Keratinocyte (primary cell): ENCODE data around the gene CYP26A1. TPM values are rescaled to one million over a fixed set of nuclear protein-coding genes. Genes with fewer than 3 reads are reported as not detected.

ENCODE experiments used
- DNase-seq: peaks from one replicate; pipeline ENCODE4 v3.0.0-alpha.2; 2011; ENCODE audit warnings: low read depth, missing footprints, low spot score
- FAIRE-seq: peaks from 2 replicates; lab custom pipeline; 2011; peaks lifted over from hg19 to GRCh38; lab: Jason Lieb, UNC
- H2AFZ ChIP-seq: 2 replicates; pipeline ENCODE4 v1.6.0; 2012; ENCODE audit warnings: low read length, control low read depth, inconsistent platforms; ENCODE audit not compliant: control insufficient read depth
- H3K27ac ChIP-seq: 2 replicates; pipeline ENCODE4 v1.5.1; 2011; ENCODE audit warnings: low read length; ENCODE audit not compliant: control insufficient read depth, insufficient read depth
- H3K27me3 ChIP-seq: 3 replicates; pipeline ENCODE4 v1.6.0; 2011; ENCODE audit warnings: low read length; ENCODE audit not compliant: control insufficient read depth, insufficient read depth; ENCODE audit errors: extremely low read depth
- H3K36me3 ChIP-seq, 2 experiments: 2 replicates in 1 of 2; 3 replicates in 1 of 2; pipeline ENCODE4 v1.5.1; 2011; ENCODE audit warnings: low read length in 2 of 2, mild to moderate bottlenecking in 1 of 2; ENCODE audit not compliant: control insufficient read depth in 2 of 2, insufficient read depth in 2 of 2; ENCODE audit errors: extremely low read depth in 1 of 2
- H3K4me1 ChIP-seq: 3 replicates; pipeline ENCODE4 v1.5.1; 2011; ENCODE audit warnings: low read length; ENCODE audit not compliant: control insufficient read depth, insufficient read depth; ENCODE audit errors: extremely low read depth
- H3K4me2 ChIP-seq: 3 replicates; pipeline ENCODE4 v1.6.0; 2011; ENCODE audit warnings: low read depth, low read length; ENCODE audit not compliant: control insufficient read depth, insufficient read depth; ENCODE audit errors: extremely low read depth
- H3K4me3 ChIP-seq, 3 experiments: fragments of 200-600 bp in 1 of 3; sonication (generic) in 1 of 3; 2 replicates in 2 of 3; 3 replicates in 1 of 3; pipeline ENCODE4 v1.5.1; 2011 to 2016; ENCODE audit warnings: low read length in 3 of 3, mild to moderate bottlenecking in 3 of 3, control low read depth in 2 of 3, inconsistent platforms in 1 of 3, low read depth in 1 of 3, mixed read lengths in 1 of 3, mixed run types in 1 of 3, moderate library complexity in 1 of 3; ENCODE audit not compliant: control insufficient read depth in 2 of 3, insufficient read depth in 2 of 3; ENCODE audit errors: extremely low read depth in 1 of 3
- H3K79me2 ChIP-seq: 2 replicates; pipeline ENCODE4 v1.6.0; 2012; ENCODE audit warnings: low read length; ENCODE audit not compliant: control insufficient read depth, insufficient read depth
- H3K9ac ChIP-seq: 3 replicates; pipeline ENCODE4 v1.6.0; 2011; ENCODE audit warnings: low read length; ENCODE audit not compliant: control insufficient read depth, insufficient read depth; ENCODE audit errors: extremely low read depth
- H3K9me1 ChIP-seq: 3 replicates; pipeline ENCODE4 v1.6.0; 2011; ENCODE audit warnings: low read length; ENCODE audit not compliant: control insufficient read depth, insufficient read depth; ENCODE audit errors: extremely low read depth
- H3K9me3 ChIP-seq: 2 replicates; pipeline ENCODE4 v1.5.1; 2012; ENCODE audit warnings: low read depth, low read length; ENCODE audit not compliant: control insufficient read depth
- H4K20me1 ChIP-seq: 3 replicates; pipeline ENCODE4 v1.6.0; 2011; ENCODE audit warnings: low read length; ENCODE audit not compliant: control insufficient read depth, insufficient read depth; ENCODE audit errors: extremely low read depth
- CTCF ChIP-seq, 3 experiments: IDR thresholded peaks in 1 of 3; conservative IDR thresholded peaks in 1 of 3; optimal IDR thresholded peaks in 1 of 3; 2 replicates in 2 of 3; 3 replicates in 1 of 3; pipeline versions ENCODE3 to v1.5.1; 2011; ENCODE audit warnings: low read length in 3 of 3, mild to moderate bottlenecking in 3 of 3, moderate library complexity in 2 of 3, control low read depth in 1 of 3, inconsistent platforms in 1 of 3; ENCODE audit not compliant: insufficient read depth in 2 of 3; ENCODE audit errors: extremely low read depth in 1 of 3
- EZH2 ChIP-seq: IDR thresholded peaks from one replicate; pipeline ENCODE4 v1.6.1; 2012; ENCODE audit warnings: inconsistent platforms, mild to moderate bottlenecking, low read length, moderate library complexity
- dilution Hi-C: fragments of 300-500 bp; cut with MboI; formaldehyde crosslinking; loops from one replicate; pipeline ENCODE4 v1.7.0; 2020; ENCODE audit warnings: low sequenced_read_pairs; ENCODE audit not compliant: extremely low pct_ligation_motif_present
- polyA plus RNA-seq, 5 experiments: library from polyadenylated mRNA; depleted of rRNA in 3 of 5; stranded (reverse) in 3 of 5; stranded (forward) in 1 of 5; unstranded in 1 of 5; fragments of >200 nt; gene quantifications; 1 replicate in 1 of 5; 2 replicates in 3 of 5; 3 replicates in 1 of 5; pipeline versions ENCODE4 v1.2.1 to v1.2.3, GENCODE V29; 2011 to 2012; ENCODE audit warnings: missing spikeins in 2 of 5, low read depth in 1 of 5, low replicate concordance in 1 of 5

CYP26A1 gene
- polyA plus RNA-seq, 1 donor (not counting 4 experiments of a cell fraction or from before 2014, with no cell fraction given) = not detected

GRCh38 chr10:93115661-93116383, 42.1 kb downstream of the CYP26A1 start:
- no peaks in the 10 kb centered on the region for H3K9me3 ChIP-seq
- no peak overlapping the region for H3K27ac ChIP-seq
- H2AFZ ChIP-seq = no peak overlapping the region
- no peaks in the 10 kb centered on the region for H3K4me1 ChIP-seq
- H3K9ac ChIP-seq = no peak overlapping the region
- dilution Hi-C loops = loop anchor here (25.0 kb wide), 1 partner anchor 171 kb away; no protein-coding TSS in a partner anchor
- no peaks in the 10 kb centered on the region for H3K36me3 ChIP-seq
- no peaks in the 10 kb centered on the region for H3K79me2 ChIP-seq
- peak; percentile 40 to 70 (median 51) for TF ChIP-seq CTCF (optimal IDR thresholded peaks at IDR 0.05 in 1 of 3, IDR thresholded peaks at IDR 0.05 in 1 of 3, conservative IDR thresholded peaks at IDR 0.05 in 1 of 3; ENCODE audit: extremely low read depth in 1 of 3, insufficient read depth in 2 of 3, low read length in 3 of 3)
- TF ChIP-seq EZH2 = no peak
- no peaks in the 10 kb centered on the region for H3K9me1 ChIP-seq
- DNase-seq = peak; percentile 4
- no peak overlapping the region for H3K4me2 ChIP-seq
- no peaks in the 10 kb centered on the region for H4K20me1 ChIP-seq
- no peak for FAIRE-seq
- peaks cover 8% of the 10 kb centered on the region for H3K27me3 ChIP-seq
- no peak overlapping the region for H3K4me3 ChIP-seq

- H3K4me2 ChIP-seq = no peak overlapping the region
- DNase-seq = no peak
- no peaks in the 10 kb centered on the region for H3K79me2 ChIP-seq
- dilution Hi-C loops = loop anchor here (25.0 kb wide), 1 partner anchor 166 kb away; no protein-coding TSS in a partner anchor
- no peak for FAIRE-seq
- H3K36me3 ChIP-seq = no peaks in the 10 kb centered on the region
- TF ChIP-seq EZH2 = no peak
- no peak for TF ChIP-seq CTCF (optimal IDR thresholded peaks at IDR 0.05 in 1 of 3, IDR thresholded peaks at IDR 0.05 in 1 of 3, conservative IDR thresholded peaks at IDR 0.05 in 1 of 3; ENCODE audit: extremely low read depth in 1 of 3, insufficient read depth in 2 of 3, low read length in 3 of 3)
- no peak overlapping the region for H3K9ac ChIP-seq
- no peak overlapping the region for H3K27ac ChIP-seq
- peaks cover 3% of the 10 kb centered on the region for H3K9me3 ChIP-seq
- H2AFZ ChIP-seq = no peak overlapping the region
- peaks cover 15% of the 10 kb centered on the region for H3K27me3 ChIP-seq
- H4K20me1 ChIP-seq = no peaks in the 10 kb centered on the region
- H3K4me3 ChIP-seq = no peak overlapping the region
- no peaks in the 10 kb centered on the region for H3K9me1 ChIP-seq
- H3K4me1 ChIP-seq = no peaks in the 10 kb centered on the region
Observed at GRCh38 chr10:93121311-93121710, 47.6 kb downstream of the CYP26A1 start.
